Cardiac fibroblast (primary cell): ENCODE measurements around the gene ELAVL1.

Experiments
- DNase-seq, 2 donors: peaks; one replicate each; pipeline versions ENCODE4 v3.0.0 to v3.0.0-alpha.2; 2010; ENCODE audit warnings: low read depth in 2 of 2
- H3K4me3 ChIP-seq, 2 donors: replicated peaks in 1 of 2; 1 replicate in 1 of 2; 2 replicates in 1 of 2; pipeline ENCODE4 v1.5.1; 2011; ENCODE audit warnings: low read depth in 2 of 2, low read length in 2 of 2, mild to moderate bottlenecking in 2 of 2, moderate library complexity in 1 of 2
- CTCF ChIP-seq: IDR thresholded peaks from one replicate; pipeline ENCODE4 v1.5.1; 2011; ENCODE audit warnings: low read depth, mild to moderate bottlenecking, low read length, inconsistent platforms

ELAVL1 gene

GRCh38 chr19:7923295-7924191 lies 81.9 kb downstream of the ELAVL1 start:
- H3K4me3 ChIP-seq = no peak overlapping the region
- no peak for DNase-seq
- TF ChIP-seq CTCF = no peak

- no peak for DNase-seq
- TF ChIP-seq CTCF = no peak
- H3K4me3 ChIP-seq = no peak overlapping the region
These were observed 82.6 kb downstream of the ELAVL1 start for GRCh38 chr19:7922836-7923195.

- TF ChIP-seq CTCF = no peak
- no peak for DNase-seq
- H3K4me3 ChIP-seq = peak overlapping the region; percentile 50 to 65
These were observed 83.2 kb downstream of the ELAVL1 start for GRCh38 chr19:7921967-7922835.

DNA sequence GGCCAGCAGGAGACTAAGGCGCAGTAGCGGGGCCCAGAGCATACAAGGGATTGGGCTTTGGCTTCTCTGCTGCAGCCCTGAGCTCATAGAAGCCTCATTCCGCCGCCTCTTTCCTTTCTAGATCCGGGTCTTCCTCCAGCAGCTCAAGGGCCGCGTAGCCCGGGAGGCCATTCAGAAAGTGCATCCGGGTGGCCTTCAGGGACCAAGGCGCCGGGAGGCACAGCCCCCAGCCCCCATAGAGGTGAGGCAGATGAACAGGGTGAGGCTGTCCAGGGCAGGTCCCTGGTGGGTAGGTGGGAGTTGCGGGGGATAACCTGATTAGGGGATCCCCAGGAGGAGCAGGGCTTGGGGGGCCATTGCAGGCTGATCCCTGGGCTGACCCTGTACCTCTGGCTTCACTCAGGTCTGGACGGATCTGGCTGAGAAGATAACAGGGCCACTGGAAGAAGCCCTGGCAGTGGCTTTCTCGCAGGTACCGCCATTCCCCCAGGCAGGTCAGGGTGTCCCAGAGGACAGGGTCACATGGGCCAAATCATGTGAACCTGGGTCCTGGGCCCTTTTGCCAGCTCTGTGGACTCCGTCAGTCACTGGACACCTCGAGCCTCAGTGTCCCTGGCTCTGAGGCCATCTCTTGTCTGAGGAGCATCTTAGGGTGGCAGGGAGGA lies 84.0 kb downstream of the ELAVL1 start:
- DNase-seq = no peak
- H3K4me3 ChIP-seq = peak overlapping the region; percentile 50 to 65
- no peak for TF ChIP-seq CTCF

DNA sequence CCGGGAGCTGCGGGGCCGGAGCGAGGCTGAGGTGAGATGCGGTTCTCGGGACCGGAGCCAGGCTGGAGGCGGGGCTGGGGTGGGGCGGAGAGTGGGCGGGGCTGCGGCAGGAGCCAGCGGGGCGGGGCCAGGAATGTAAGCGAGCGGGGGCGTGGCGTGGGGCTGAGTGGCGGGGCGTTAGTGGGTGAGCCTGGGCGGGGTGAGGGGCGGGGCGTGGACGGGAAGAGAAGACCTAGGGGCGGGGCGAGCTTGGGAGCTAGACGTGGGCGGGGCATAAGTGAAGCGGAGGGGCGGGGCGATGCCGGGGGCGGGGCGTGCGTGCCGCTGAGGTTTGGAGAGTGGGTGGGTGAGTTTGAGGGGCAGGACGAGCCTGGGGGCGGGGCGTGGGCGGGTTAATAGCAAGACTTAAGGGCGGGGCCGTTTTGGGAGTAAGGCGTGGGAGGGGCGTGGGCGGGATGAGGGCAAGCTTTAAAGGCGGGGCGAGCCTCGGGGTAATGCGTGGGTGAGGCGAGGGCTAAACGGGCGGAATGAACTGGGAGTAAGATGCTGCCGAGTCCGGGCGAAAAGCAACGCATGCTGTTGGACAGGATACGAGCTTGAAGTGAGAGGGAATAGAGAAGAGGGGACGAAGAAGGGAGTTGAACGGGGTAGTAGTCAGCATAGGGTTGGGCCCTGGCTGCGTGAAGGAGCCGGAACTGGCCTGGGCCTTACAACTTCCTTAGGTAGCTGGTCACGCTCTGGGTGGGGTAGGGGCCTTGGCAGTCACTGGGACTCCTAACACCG lies 84.7 kb downstream of the ELAVL1 start:
- DNase-seq = peak; percentile 99
- TF ChIP-seq CTCF = no peak
- H3K4me3 ChIP-seq = peak overlapping the region; percentile 52 to 80
